H1 (cell line): ENCODE results near the gene METRNL. TPM values are rescaled to one million over a fixed set of nuclear protein-coding genes. Genes with fewer than 3 reads are reported as not detected.

Experiments used
- CTCF ChIA-PET: fragments of 300-600 bp; sonication (Branson Sonifier 250); formaldehyde crosslinking; loops from one replicate; lab custom pipeline; 2021; ENCODE audit not compliant: partially characterized antibody; lab: Charles Lee
- POLR2A ChIA-PET: fragments of 300-600 bp; sonication (Branson Sonifier 250); formaldehyde crosslinking; loops from one replicate; lab custom pipeline; 2021; ENCODE audit warnings: inconsistent platforms; ENCODE audit not compliant: partially characterized antibody; lab: Charles Lee
- DNase-seq, 2 experiments: peaks; one replicate each; pipeline versions ENCODE4 v3.0.0 to v3.0.0-alpha.2; 2010 to 2022; ENCODE audit warnings: low spot score in 2 of 2, low read depth in 1 of 2, mixed read lengths in 1 of 2
- FAIRE-seq: peaks from 2 replicates; lab custom pipeline; 2011; peaks lifted over from hg19 to GRCh38; lab: Jason Lieb, UNC
- H2AFZ ChIP-seq: 2 replicates; pipeline ENCODE4 v1.8.1; 2012; ENCODE audit warnings: low read length, inconsistent platforms
- H2AK5ac ChIP-seq: 2 replicates; pipeline ENCODE4 v1.6.1; 2013; ENCODE audit warnings: low read depth, low read length
- H2BK120ac ChIP-seq: replicated peaks from 2 replicates; pipeline ENCODE3; 2013; ENCODE audit warnings: low read depth, low read length, inconsistent platforms
- H2BK12ac ChIP-seq: 2 replicates; pipeline ENCODE4 v1.6.1; 2013; ENCODE audit warnings: low read depth, low read length
- H2BK15ac ChIP-seq: 2 replicates; pipeline ENCODE4 v1.6.1; 2013; ENCODE audit warnings: low read length
- H2BK20ac ChIP-seq: 2 replicates; pipeline ENCODE4 v1.6.1; 2013; ENCODE audit warnings: low read length
- H2BK5ac ChIP-seq: 2 replicates; pipeline ENCODE4 v1.6.1; 2013; ENCODE audit warnings: low read depth, low read length
- H3K14ac ChIP-seq: 2 replicates; pipeline ENCODE4 v1.6.1; 2013; ENCODE audit warnings: inconsistent platforms; ENCODE audit not compliant: insufficient read length
- H3K18ac ChIP-seq: 2 replicates; pipeline ENCODE4 v1.6.1; 2013; ENCODE audit warnings: low read length; ENCODE audit errors: extremely low read depth
- H3K23ac ChIP-seq: 2 replicates; pipeline ENCODE4 v1.6.1; 2013; ENCODE audit warnings: inconsistent platforms; ENCODE audit not compliant: insufficient read length
- H3K23me2 ChIP-seq: 2 replicates; pipeline ENCODE4 v1.6.1; 2013; ENCODE audit warnings: low read depth, low read length
- H3K27ac ChIP-seq: 2 replicates; pipeline ENCODE4 v1.6.1; 2011; ENCODE audit warnings: low read depth, low read length, inconsistent platforms
- H3K27me3 ChIP-seq, 4 experiments: replicated peaks in 1 of 4; 1 replicate in 1 of 4; 2 replicates in 3 of 4; pipeline versions ENCODE4 v1.6.1 to v1.8.1; 2011 to 2013; ENCODE audit warnings: low read length in 3 of 4, mild to moderate bottlenecking in 3 of 4, inconsistent platforms in 2 of 4, mixed read lengths in 2 of 4, moderate library complexity in 1 of 4; ENCODE audit not compliant: control insufficient read depth in 3 of 4, insufficient read depth in 3 of 4; ENCODE audit errors: extremely low read depth in 1 of 4
- H3K36me3 ChIP-seq, 4 experiments: 2 replicates each; pipeline versions ENCODE4 v1.6.1 to v1.8.1; 2011 to 2013; ENCODE audit warnings: mild to moderate bottlenecking in 4 of 4, low read length in 3 of 4, moderate library complexity in 2 of 4, control low read depth in 1 of 4, inconsistent platforms in 1 of 4; ENCODE audit not compliant: insufficient read depth in 4 of 4, control insufficient read depth in 2 of 4
- H3K4ac ChIP-seq: replicated peaks from 2 replicates; pipeline ENCODE3; 2013; ENCODE audit warnings: low read length, low read depth, mixed read lengths, inconsistent platforms; ENCODE audit not compliant: insufficient read length
- H3K4me1 ChIP-seq, 4 experiments: replicated peaks in 1 of 4; 1 replicate in 1 of 4; 2 replicates in 3 of 4; pipeline versions ENCODE4 v1.6.1 to v1.8.1; 2011 to 2013; ENCODE audit warnings: low read length in 3 of 4, inconsistent platforms in 2 of 4, mixed read lengths in 1 of 4; ENCODE audit not compliant: insufficient read depth in 4 of 4, control insufficient read depth in 3 of 4
- H3K4me2 ChIP-seq, 2 experiments: 2 replicates each; pipeline versions ENCODE4 v1.6.1 to v1.8.1; 2011 to 2013; ENCODE audit warnings: low read depth in 2 of 2, low read length in 2 of 2, control low read depth in 1 of 2, inconsistent platforms in 1 of 2, mild to moderate bottlenecking in 1 of 2; ENCODE audit not compliant: insufficient read depth in 1 of 2
- H3K4me3 ChIP-seq, 4 experiments: fragments of 200-600, 300-600 bp in 1 of 4; sonication (generic), shearing (Covaris generic), sonication (Bioruptor Twin) in 1 of 4; 2 replicates each; pipeline versions ENCODE4 v1.5.1 to v1.8.1; 2011 to 2016; ENCODE audit warnings: low read length in 4 of 4, low read depth in 3 of 4, control low read depth in 2 of 4, inconsistent platforms in 2 of 4, mild to moderate bottlenecking in 2 of 4, mixed read lengths in 1 of 4, moderate library complexity in 1 of 4; ENCODE audit not compliant: insufficient read depth in 2 of 4; ENCODE audit errors: extremely low read depth in 1 of 4
- H3K56ac ChIP-seq: replicated peaks from 2 replicates; pipeline ENCODE3; 2013; ENCODE audit warnings: low read depth, mild to moderate bottlenecking, mixed read lengths, low read length, inconsistent platforms; ENCODE audit not compliant: insufficient read length
- H3K79me1 ChIP-seq: 2 replicates; pipeline ENCODE4 v1.6.1; 2013; ENCODE audit warnings: low read depth, low read length, control low read depth
- H3K79me2 ChIP-seq, 2 experiments: 2 replicates each; pipeline versions ENCODE4 v1.6.1 to v1.8.1; 2012 to 2013; ENCODE audit warnings: low read length in 2 of 2, mild to moderate bottlenecking in 2 of 2, inconsistent platforms in 1 of 2; ENCODE audit not compliant: insufficient read depth in 2 of 2, control insufficient read depth in 1 of 2
- H3K9ac ChIP-seq, 4 experiments: replicated peaks in 1 of 4; 1 replicate in 1 of 4; 2 replicates in 3 of 4; pipeline versions ENCODE4 v1.6.1 to v1.8.1; 2011 to 2013; ENCODE audit warnings: low read depth in 3 of 4, low read length in 3 of 4, control low read depth in 2 of 4, mild to moderate bottlenecking in 2 of 4, moderate library complexity in 2 of 4, inconsistent platforms in 1 of 4; ENCODE audit errors: extremely low read depth in 1 of 4
- H3K9me3 ChIP-seq, 2 experiments: 2 replicates each; pipeline versions ENCODE4 v1.6.1 to v1.8.1; 2012 to 2013; ENCODE audit warnings: mild to moderate bottlenecking in 2 of 2, moderate library complexity in 2 of 2, control low read depth in 1 of 2, inconsistent platforms in 1 of 2, low read depth in 1 of 2, low read length in 1 of 2, mixed read lengths in 1 of 2; ENCODE audit not compliant: insufficient read depth in 2 of 2
- H4K20me1 ChIP-seq, 2 experiments: replicated peaks in 1 of 2; 2 replicates each; pipeline versions ENCODE3 to v1.8.1; 2011 to 2013; ENCODE audit warnings: inconsistent platforms in 2 of 2, low read length in 2 of 2, mild to moderate bottlenecking in 1 of 2; ENCODE audit not compliant: insufficient read depth in 2 of 2, control insufficient read depth in 1 of 2
- H4K5ac ChIP-seq: 2 replicates; pipeline ENCODE4 v1.6.1; 2013; ENCODE audit warnings: low read length, low read depth, mixed read lengths, inconsistent platforms; ENCODE audit not compliant: insufficient read length
- H4K8ac ChIP-seq: 2 replicates; pipeline ENCODE4 v1.8.0; 2013; ENCODE audit warnings: mild to moderate bottlenecking, moderate library complexity, low read length, inconsistent platforms; ENCODE audit not compliant: insufficient read depth; ENCODE audit errors: extremely low read depth
- H4K91ac ChIP-seq: replicated peaks from 2 replicates; pipeline ENCODE3; 2013; ENCODE audit warnings: low read length, mixed read lengths, inconsistent platforms; ENCODE audit not compliant: insufficient read length
- ATF3 ChIP-seq: IDR thresholded peaks from 2 replicates; pipeline ENCODE4 v1.6.1; 2011; ENCODE audit warnings: low read depth, mild to moderate bottlenecking, low read length; ENCODE audit not compliant: insufficient read depth
- BRCA1 ChIP-seq: IDR thresholded peaks from 2 replicates; pipeline ENCODE4 v1.6.1; 2012; ENCODE audit warnings: low read depth, low read length, improper control_type of control experiment
- EZH2 ChIP-seq: fragments of 200-600 bp; sonication (generic); IDR thresholded peaks from 2 replicates; pipeline ENCODE4 v1.7.1; 2012; ENCODE audit warnings: low read depth, mild to moderate bottlenecking, moderate library complexity, low read length, inconsistent platforms; ENCODE audit not compliant: severe bottlenecking
- GTF2F1 ChIP-seq: IDR thresholded peaks from 2 replicates; pipeline ENCODE4 v1.6.1; 2012; ENCODE audit warnings: low read depth, low read length, improper control_type of control experiment, borderline replicate concordance
- NANOG ChIP-seq: IDR thresholded peaks from 2 replicates; pipeline ENCODE4 v1.6.1; 2011; ENCODE audit warnings: low read length, low read depth, mild to moderate bottlenecking, inconsistent platforms; ENCODE audit not compliant: insufficient read depth, poor library complexity, severe bottlenecking
- NRF1 ChIP-seq: IDR thresholded peaks from 2 replicates; pipeline ENCODE4 v1.6.1; 2011; ENCODE audit warnings: mild to moderate bottlenecking, low read depth, low read length, improper control_type of control experiment
- PHF8 ChIP-seq: fragments of 200-600 bp; sonication (generic); conservative IDR thresholded peaks from 2 replicates; pipeline ENCODE4 v1.7.1; 2012; ENCODE audit warnings: low read depth, mild to moderate bottlenecking, inconsistent platforms, low read length, moderate library complexity
- SIX5 ChIP-seq: IDR thresholded peaks from 2 replicates; pipeline ENCODE4 v1.6.1; 2011; ENCODE audit warnings: mild to moderate bottlenecking, low read depth, low read length
- TBP ChIP-seq: IDR thresholded peaks from 2 replicates; pipeline ENCODE4 v1.6.1; 2011; ENCODE audit warnings: low read depth, low read length, improper control_type of control experiment
- TCF12 ChIP-seq: IDR thresholded peaks from 2 replicates; pipeline ENCODE4 v1.6.1; 2011; ENCODE audit warnings: low read depth, mild to moderate bottlenecking, low read length
- WGBS, 2 experiments: shearing (Covaris generic) in 1 of 2; methylation state at CpG; one replicate each; pipeline versions ENCODE4 v1.1.6 to v1.1.7; 2013 to 2015; ENCODE audit warnings: low lambda C conversion rate in 2 of 2, mixed read lengths in 2 of 2, inconsistent platforms in 1 of 2, low coverage in 1 of 2, missing lambda C conversion rate in 1 of 2; ENCODE audit not compliant: insufficient replicate concordance in 2 of 2, insufficient coverage in 1 of 2, insufficient read length in 1 of 2; ENCODE audit errors: extremely low coverage in 1 of 2, missing lambda C conversion rate in 1 of 2; 5-methylcytosine and 5-hydroxymethylcytosine counted together
- polyA plus RNA-seq, 7 experiments: library from polyadenylated mRNA; depleted of rRNA in 3 of 7; stranded (reverse) in 5 of 7; unstranded in 2 of 7; fragments of >200 nt in 5 of 7; fragments of 200-250 nt in 2 of 7; gene quantifications; 1 replicate in 5 of 7; 2 replicates in 1 of 7; 4 replicates in 1 of 7; pipeline versions ENCODE4 v1.2.1 to v1.2.3, GENCODE V29; 2011 to 2013; ENCODE audit warnings: missing spikeins in 2 of 7, mixed read lengths in 2 of 7
- total RNA-seq: library from RNA; stranded (reverse); fragmentation: NEBNext Ultra II Directional; extraction: Animal tissue kit (Norgen Biotek cat#: 25700); gene quantifications from 2 replicates; pipeline ENCODE4 v1.2.1, GENCODE V29; 2021

METRNL gene
- total and polyA plus RNA-seq, 2 of the 8 experiments (the other 6 are each of a cell fraction or from before 2014, with no cell fraction given), result 13.9 to 14.2 TPM

- Histone ChIP-seq H2BK20ac (no peak overlapping the region), H2BK120ac (no peak overlapping the region), H3K4me2 (no peak overlapping the region), H3K23ac (no peak overlapping the region), H3K27ac (no peak overlapping the region), H3K23me2 (no peaks in the 10 kb centered on the region), H3K79me1 (no peaks in the 10 kb centered on the region; the same call in 1 of the 2 replicates), H3K79me2 (no peaks in the 10 kb centered on the region), H3K4me1 (peaks cover 0 to 16% (median 3%) of the 10 kb centered on the region in 4 experiments; a peak in 4 of 7 replicates), H3K9me3 (peaks cover 8 to 15% of the 10 kb centered on the region in 2 experiments; a peak in 2 of 4 replicates), H3K4me3 (no peak overlapping the region), H3K4ac (no peak overlapping the region), H3K36me3 (no peaks in the 10 kb centered on the region), H3K56ac (no peak overlapping the region), H2BK15ac (no peak overlapping the region), H4K91ac (no peak overlapping the region), H2AFZ (no peak overlapping the region), H4K8ac (no peak overlapping the region), H3K18ac (no peak overlapping the region), H2BK5ac (no peak overlapping the region), H3K14ac (no peak overlapping the region), H3K27me3 (no peaks in the 10 kb centered on the region), H3K9ac (no peak overlapping the region), H4K20me1 (no peaks in the 10 kb centered on the region), H4K5ac (no peak overlapping the region), H2AK5ac (no peak overlapping the region), H2BK12ac (no peak overlapping the region)
- ChIA-PET POLR2A (no interaction called here), CTCF (interaction anchor here (1.3 to 2.1 kb wide), 2 partner anchors 13 to 30 kb away, joined by 3 to 7 read pairs; no protein-coding TSS in a partner anchor)
- 93% methylated on average over 10 of the region's 10 CpGs; no CpG with 5 or more reads in 1 of the 2 experiments for WGBS, 2 experiments
- FAIRE-seq (no peak), DNase-seq (no peak)
- no peak for TF ChIP-seq NRF1
- no peak for TF ChIP-seq TBP
- no peak for TF ChIP-seq PHF8
- TF ChIP-seq EZH2, result no peak
- no peak for TF ChIP-seq TCF12
- TF ChIP-seq BRCA1, result no peak
- no peak for TF ChIP-seq NANOG
- TF ChIP-seq ATF3, result no peak
- TF ChIP-seq SIX5, result no peak
- TF ChIP-seq GTF2F1, result no peak
Observed at GRCh38 chr17:83103943-83104311, 24.5 kb downstream of the METRNL start.
